ENCODE results near the gene AQP10. TPM values are rescaled to one million over a fixed set of nuclear protein-coding genes. Genes with fewer than 3 reads are reported as not detected.

The AQP10 gene
- total RNA-seq, 4 donors from 2014 or later, result not detected

- no peaks in the 10 kb centered on the region for H3K36me3 ChIP-seq
- 4% methylated on average over 64 of the region's 76 CpGs; no CpG with 5 or more reads in 1 of the 2 donors for WGBS, 2 donors (ENCODE audit: low coverage in 1 of 2)
- intact Hi-C loops (cut with DNase I; ENCODE audit: low total_unique reads) (no loop called here), in situ Hi-C loops (cut with MboI; ENCODE audit: low pct_ligation_motif_present in 1 of 4, low pct_unique_long_range_greater_than_20kb in 1 of 4, low sequenced_read_pairs in 3 of 4) (no loop called here)
- TF ChIP-seq POLR2AphosphoS5 (IDR thresholded peaks at IDR 0.05) (peak in 1 of 3 donors; percentile 11), CTCF (IDR thresholded peaks at IDR 0.05) (no peak)
- peak overlapping the region; percentile 86 to 97 (median 94) for H3K27ac ChIP-seq
- no peaks in the 10 kb centered on the region for H3K9me3 ChIP-seq
- H3K27me3 ChIP-seq, result peaks cover 47% of the 10 kb centered on the region
- peaks cover 16 to 50% (median 41%) of the 10 kb centered on the region in 4 donors for H3K4me1 ChIP-seq
- DNase-seq, result peak; percentile 89
- H3K4me3 ChIP-seq, result peak overlapping the region; percentile 21 to 51 (median 33)
These were observed 7.6 kb downstream of the AQP10 start for GRCh38 chr1:154328318-154329151.

- H3K4me3 ChIP-seq, result peak overlapping the region in 3 of 4 donors; percentile 24 to 51 (median 42)
- no peaks in the 10 kb centered on the region for H3K36me3 ChIP-seq
- H3K4me1 ChIP-seq, result peaks cover 16 to 50% (median 44%) of the 10 kb centered on the region in 4 donors
- H3K27ac ChIP-seq, result peak overlapping the region; percentile 86 to 97 (median 94)
- no peak for DNase-seq
- WGBS, 2 donors (ENCODE audit: low coverage in 1 of 2), result 60% methylated on average over 6 of the region's 6 CpGs; no CpG with 5 or more reads in 1 of the 2 donors
- intact Hi-C loops (cut with DNase I; ENCODE audit: low total_unique reads) (no loop called here), in situ Hi-C loops (cut with MboI; ENCODE audit: low pct_ligation_motif_present in 1 of 4, low pct_unique_long_range_greater_than_20kb in 1 of 4, low sequenced_read_pairs in 3 of 4) (no loop called here)
- TF ChIP-seq CTCF (IDR thresholded peaks at IDR 0.05), result no peak
- TF ChIP-seq POLR2AphosphoS5 (IDR thresholded peaks at IDR 0.05), result no peak
- no peak for TF ChIP-seq POLR2A (IDR thresholded peaks at IDR 0.05)
- TF ChIP-seq EP300 (IDR thresholded peaks at IDR 0.05; ENCODE audit: low read depth), result no peak
- H3K27me3 ChIP-seq, result peaks cover 47% of the 10 kb centered on the region
- H3K9me3 ChIP-seq, result no peaks in the 10 kb centered on the region
These were observed 8.2 kb downstream of the AQP10 start for GRCh38 chr1:154329152-154329521.

GRCh38 chr1:154329551-154330131 is 8.7 kb downstream of the AQP10 start:
- Histone ChIP-seq H3K27me3 (peaks cover 47% of the 10 kb centered on the region), H3K4me1 (peaks cover 16 to 55% (median 49%) of the 10 kb centered on the region in 4 donors), H3K36me3 (no peaks in the 10 kb centered on the region), H3K9me3 (no peaks in the 10 kb centered on the region), H3K27ac (peak overlapping the region; percentile 86 to 97 (median 94)), H3K4me3 (no peak overlapping the region)
- TF ChIP-seq CTCF (IDR thresholded peaks at IDR 0.05), result no peak
- TF ChIP-seq POLR2AphosphoS5 (IDR thresholded peaks at IDR 0.05), result no peak
- TF ChIP-seq EP300 (IDR thresholded peaks at IDR 0.05; ENCODE audit: low read depth), result no peak
- TF ChIP-seq POLR2A (IDR thresholded peaks at IDR 0.05), result no peak
- in situ Hi-C loops (cut with MboI; ENCODE audit: low pct_ligation_motif_present in 1 of 4, low pct_unique_long_range_greater_than_20kb in 1 of 4, low sequenced_read_pairs in 3 of 4), result no loop called here
- no peak for DNase-seq
- intact Hi-C loops (cut with DNase I; ENCODE audit: low total_unique reads), result no loop called here
- WGBS, 2 donors (ENCODE audit: low coverage in 1 of 2), result 65 to 70% methylated on average over 4 to 7 of the region's 7 CpGs

- H3K27ac ChIP-seq, result peak overlapping the region in 1 of 4 donors; percentile 27
- peaks cover 19 to 58% (median 52%) of the 10 kb centered on the region in 4 donors for H3K4me1 ChIP-seq
- H3K27me3 ChIP-seq, result peaks cover 37% of the 10 kb centered on the region
- TF ChIP-seq POLR2AphosphoS5 (IDR thresholded peaks at IDR 0.05), result no peak
- TF ChIP-seq CTCF (IDR thresholded peaks at IDR 0.05), result no peak
- no peak for TF ChIP-seq EP300 (IDR thresholded peaks at IDR 0.05; ENCODE audit: low read depth)
- TF ChIP-seq POLR2A (IDR thresholded peaks at IDR 0.05), result no peak
- H3K9me3 ChIP-seq, result no peaks in the 10 kb centered on the region
- H3K4me3 ChIP-seq, result no peak overlapping the region
- in situ Hi-C loops (cut with MboI; ENCODE audit: low pct_ligation_motif_present in 1 of 4, low pct_unique_long_range_greater_than_20kb in 1 of 4, low sequenced_read_pairs in 3 of 4) (no loop called here), intact Hi-C loops (cut with DNase I; ENCODE audit: low total_unique reads) (no loop called here)
- H3K36me3 ChIP-seq, result no peaks in the 10 kb centered on the region
- DNase-seq, result no peak
These were observed 9.8 kb downstream of the AQP10 start for GRCh38 chr1:154330669-154331068.
